Ishikawa (cell line): ENCODE data around the gene MMS22L.

Experiments
- CEBPB ChIP-seq: IDR thresholded peaks from 2 replicates; pipeline ENCODE4 v1.6.1; 2012
- CREB1 ChIP-seq: IDR thresholded peaks from 2 replicates; pipeline ENCODE4 v1.6.1; 2012; ENCODE audit warnings: low read depth
- EGR1 ChIP-seq: IDR thresholded peaks from 2 replicates; pipeline ENCODE4 v1.6.1; 2012
- EP300 ChIP-seq: IDR thresholded peaks from 2 replicates; pipeline ENCODE4 v1.6.1; 2012; ENCODE audit warnings: borderline replicate concordance
- FOXM1 ChIP-seq: IDR thresholded peaks from 2 replicates; pipeline ENCODE4 v1.6.1; 2012; ENCODE audit warnings: low read depth, borderline replicate concordance
- NFIC ChIP-seq: IDR thresholded peaks from 2 replicates; pipeline ENCODE4 v1.6.1; 2012
- RAD21 ChIP-seq: IDR thresholded peaks from 2 replicates; pipeline ENCODE4 v1.6.1; 2012; ENCODE audit warnings: low read depth
- REST ChIP-seq: IDR thresholded peaks from 2 replicates; pipeline ENCODE4 v1.6.1; 2012; ENCODE audit warnings: low read depth, mild to moderate bottlenecking
- TAF1 ChIP-seq: IDR thresholded peaks from 2 replicates; pipeline ENCODE4 v1.6.1; 2012; ENCODE audit warnings: low read depth, mild to moderate bottlenecking
- TCF12 ChIP-seq: IDR thresholded peaks from 2 replicates; pipeline ENCODE4 v1.6.1; 2012; ENCODE audit warnings: low read depth
- TEAD4 ChIP-seq: IDR thresholded peaks from 2 replicates; pipeline ENCODE4 v1.6.1; 2012
- YY1 ChIP-seq: IDR thresholded peaks from 2 replicates; pipeline ENCODE4 v1.6.1; 2012; ENCODE audit warnings: low read depth
- ZBTB7A ChIP-seq: IDR thresholded peaks from 2 replicates; pipeline ENCODE4 v1.6.1; 2012; ENCODE audit warnings: low read depth
- TF ChIP-seq, protein P1 (sequence below): IDR thresholded peaks from 2 replicates; pipeline ENCODE4 v1.6.1; 2012
- TF ChIP-seq, protein P2 (sequence below): IDR thresholded peaks from 2 replicates; pipeline ENCODE4 v1.6.1; 2012

MMS22L gene

DNA sequence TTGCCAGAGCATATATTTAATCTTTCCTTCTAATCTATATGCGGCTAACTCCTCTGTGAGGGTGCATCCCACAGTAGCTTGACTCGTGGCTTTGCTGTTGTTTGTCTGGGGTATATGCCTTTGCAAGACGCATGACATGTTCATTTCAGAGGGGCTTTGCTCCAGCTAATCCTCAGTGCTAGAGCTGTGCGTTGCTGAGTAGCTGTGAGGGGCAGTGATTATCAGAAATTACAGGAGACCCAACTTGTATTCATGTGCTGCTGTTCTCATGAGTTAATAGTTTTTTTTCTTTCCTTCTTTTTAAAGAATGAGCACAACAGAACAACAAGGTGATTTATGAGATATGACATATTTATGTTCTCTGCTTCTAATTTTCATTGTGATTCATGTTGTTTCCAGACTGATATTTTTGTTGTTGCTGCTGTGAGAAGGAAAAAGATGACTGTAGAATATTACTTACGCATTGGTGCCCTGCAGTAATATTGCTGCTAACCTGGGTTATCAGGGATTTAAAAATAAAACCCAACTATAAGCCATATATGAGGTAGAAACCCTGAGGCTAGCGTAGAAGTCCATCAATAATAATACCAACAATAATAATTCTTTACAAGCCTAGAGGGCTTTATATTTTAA, 190.2 kb downstream of the MMS22L start:
- TF ChIP-seq CEBPB = no peak
- TF ChIP-seq YY1 = no peak
- TF ChIP-seq, protein P1, sequence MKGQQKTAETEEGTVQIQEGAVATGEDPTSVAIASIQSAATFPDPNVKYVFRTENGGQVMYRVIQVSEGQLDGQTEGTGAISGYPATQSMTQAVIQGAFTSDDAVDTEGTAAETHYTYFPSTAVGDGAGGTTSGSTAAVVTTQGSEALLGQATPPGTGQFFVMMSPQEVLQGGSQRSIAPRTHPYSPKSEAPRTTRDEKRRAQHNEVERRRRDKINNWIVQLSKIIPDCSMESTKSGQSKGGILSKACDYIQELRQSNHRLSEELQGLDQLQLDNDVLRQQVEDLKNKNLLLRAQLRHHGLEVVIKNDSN = no peak
- TF ChIP-seq TEAD4 = no peak
- no peak for TF ChIP-seq TCF12
- no peak for TF ChIP-seq EGR1
- no peak for TF ChIP-seq ZBTB7A
- TF ChIP-seq FOXM1 = no peak
- TF ChIP-seq, protein P2, sequence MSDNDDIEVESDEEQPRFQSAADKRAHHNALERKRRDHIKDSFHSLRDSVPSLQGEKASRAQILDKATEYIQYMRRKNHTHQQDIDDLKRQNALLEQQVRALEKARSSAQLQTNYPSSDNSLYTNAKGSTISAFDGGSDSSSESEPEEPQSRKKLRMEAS = no peak
- no peak for TF ChIP-seq EP300
- TF ChIP-seq REST = no peak
- no peak for TF ChIP-seq TAF1
- TF ChIP-seq RAD21 = no peak
- no peak for TF ChIP-seq CREB1
- TF ChIP-seq NFIC = no peak
